AG10803 (cell line): ENCODE data around the gene RPL22L1.
A peak's percentile ranks its signal among the peaks of the same experiment; 100 is the strongest.

ENCODE experiments used
- DNase-seq: peaks from one replicate; pipeline ENCODE4 v3.0.0; 2010; ENCODE audit warnings: low read depth
- H3K4me3 ChIP-seq: 2 replicates; pipeline ENCODE4 v1.5.1; 2011; ENCODE audit warnings: mild to moderate bottlenecking, low read length, control low read depth
- TF ChIP-seq, protein P1 (sequence below): conservative IDR thresholded peaks from 2 replicates; pipeline ENCODE4 v1.5.1; 2011; ENCODE audit warnings: mild to moderate bottlenecking, low read length, control low read depth, inconsistent platforms

RPL22L1 gene

DNA sequence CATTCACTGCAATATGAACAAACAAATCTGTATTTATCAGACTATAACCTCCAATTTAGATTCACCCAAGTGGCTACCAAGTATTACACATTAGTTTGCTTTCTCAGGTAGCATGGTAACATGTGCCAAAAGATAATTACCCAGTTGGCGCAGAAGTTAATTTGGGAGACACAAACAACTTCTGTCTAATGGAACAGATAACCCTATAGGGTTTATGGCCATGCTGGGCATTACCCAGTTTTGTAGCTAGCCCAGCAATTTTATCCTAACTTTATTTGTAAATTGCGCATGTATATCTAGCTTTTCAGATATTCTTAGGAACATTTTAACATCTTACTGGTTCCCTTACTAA lies 780 bp downstream of the RPL22L1 start:
- TF ChIP-seq, protein P1, sequence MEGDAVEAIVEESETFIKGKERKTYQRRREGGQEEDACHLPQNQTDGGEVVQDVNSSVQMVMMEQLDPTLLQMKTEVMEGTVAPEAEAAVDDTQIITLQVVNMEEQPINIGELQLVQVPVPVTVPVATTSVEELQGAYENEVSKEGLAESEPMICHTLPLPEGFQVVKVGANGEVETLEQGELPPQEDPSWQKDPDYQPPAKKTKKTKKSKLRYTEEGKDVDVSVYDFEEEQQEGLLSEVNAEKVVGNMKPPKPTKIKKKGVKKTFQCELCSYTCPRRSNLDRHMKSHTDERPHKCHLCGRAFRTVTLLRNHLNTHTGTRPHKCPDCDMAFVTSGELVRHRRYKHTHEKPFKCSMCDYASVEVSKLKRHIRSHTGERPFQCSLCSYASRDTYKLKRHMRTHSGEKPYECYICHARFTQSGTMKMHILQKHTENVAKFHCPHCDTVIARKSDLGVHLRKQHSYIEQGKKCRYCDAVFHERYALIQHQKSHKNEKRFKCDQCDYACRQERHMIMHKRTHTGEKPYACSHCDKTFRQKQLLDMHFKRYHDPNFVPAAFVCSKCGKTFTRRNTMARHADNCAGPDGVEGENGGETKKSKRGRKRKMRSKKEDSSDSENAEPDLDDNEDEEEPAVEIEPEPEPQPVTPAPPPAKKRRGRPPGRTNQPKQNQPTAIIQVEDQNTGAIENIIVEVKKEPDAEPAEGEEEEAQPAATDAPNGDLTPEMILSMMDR = no peak
- peak overlapping the region; percentile 91 for H3K4me3 ChIP-seq
- no peak for DNase-seq

DNA sequence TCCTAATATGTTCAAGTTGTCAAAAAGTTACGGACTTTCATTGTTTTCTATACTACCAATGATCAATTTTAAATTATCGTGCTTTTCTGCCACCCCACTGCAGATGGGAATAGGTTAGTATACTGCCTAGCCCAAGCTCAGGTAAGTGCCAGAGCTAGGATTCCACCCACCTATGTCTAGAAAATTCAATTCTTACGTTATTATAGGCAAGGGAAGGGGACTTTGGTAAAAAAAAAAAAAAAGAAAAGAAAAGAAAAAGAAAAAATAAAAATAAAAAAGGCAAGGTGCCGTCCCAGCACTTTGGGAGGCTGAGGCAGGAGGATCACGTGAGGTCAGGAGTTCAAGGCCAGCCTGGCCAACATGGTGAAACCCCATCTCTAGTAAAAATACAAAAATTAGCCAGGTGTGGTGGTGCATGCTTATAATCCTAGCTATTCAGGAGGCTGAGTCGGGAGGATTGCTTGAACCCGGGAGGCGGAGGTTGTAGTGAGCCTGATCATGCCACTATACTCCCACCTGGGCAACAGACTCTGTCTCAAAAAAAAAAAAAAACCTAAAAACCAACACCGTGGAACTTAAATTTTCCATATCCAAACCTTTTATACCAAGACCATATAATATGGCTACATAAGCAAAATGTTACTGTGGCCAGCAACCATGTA lies 1.3 kb downstream of the RPL22L1 start:
- no peak for DNase-seq
- peak overlapping the region; percentile 91 for H3K4me3 ChIP-seq
- TF ChIP-seq, protein P1 = no peak

DNA sequence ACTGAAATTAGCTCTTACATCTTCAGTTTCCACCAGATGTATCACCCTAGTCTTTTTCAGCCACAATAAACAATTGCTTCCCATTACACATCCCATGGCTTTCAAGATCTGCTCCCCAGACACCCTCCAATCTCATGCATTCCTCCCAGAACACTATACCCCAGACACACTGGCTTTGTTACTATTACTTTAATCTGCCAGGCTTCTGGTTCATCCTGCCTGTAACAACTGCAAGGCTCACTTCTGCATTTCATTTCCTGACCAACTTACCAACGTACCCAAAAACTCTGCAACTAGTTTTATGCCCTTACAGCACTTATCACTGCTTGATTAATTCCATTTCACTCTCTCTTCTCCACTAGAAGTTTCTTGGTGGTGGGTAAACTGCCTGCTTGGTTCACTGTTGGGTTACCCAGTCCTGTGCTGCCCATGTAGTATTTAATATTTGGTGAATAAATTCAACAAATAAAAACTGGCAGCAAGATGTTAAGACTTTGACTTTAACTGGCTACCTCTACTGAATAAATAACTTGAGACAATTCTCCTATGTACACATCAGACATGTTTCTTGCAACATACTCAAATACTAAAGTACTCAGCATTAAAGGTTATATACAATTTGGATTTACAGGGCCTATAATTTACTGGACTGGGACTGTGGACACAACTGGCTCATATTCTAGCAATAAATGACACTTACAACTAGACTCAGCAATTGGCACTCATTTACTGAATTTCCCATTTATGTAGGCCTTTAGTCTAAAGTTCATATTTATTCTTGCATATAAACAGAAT lies 2.7 kb downstream of the RPL22L1 start:
- DNase-seq = no peak
- TF ChIP-seq, protein P1 = no peak
- H3K4me3 ChIP-seq = no peak overlapping the region; the same call in 1 of the 2 replicates

DNA sequence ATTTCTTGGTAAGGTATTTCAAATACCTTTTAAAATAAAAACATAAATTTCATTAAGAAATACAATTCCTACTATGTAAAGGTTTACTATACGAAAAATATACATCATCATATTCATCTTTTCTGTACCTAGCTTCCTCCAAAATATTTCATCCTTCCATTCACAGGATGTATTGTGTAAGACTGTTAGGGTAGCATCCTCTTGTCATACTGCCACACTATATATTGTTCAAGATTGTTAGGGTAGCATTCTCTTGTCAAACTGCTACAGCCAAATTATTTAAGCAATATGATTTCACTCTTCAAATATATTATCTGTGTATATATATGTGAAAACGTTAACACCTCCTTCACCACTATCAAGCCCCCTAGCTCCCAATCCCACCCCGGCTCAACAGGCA lies 3.5 kb downstream of the RPL22L1 start:
- no peak overlapping the region for H3K4me3 ChIP-seq
- TF ChIP-seq, protein P1 = no peak

DNA sequence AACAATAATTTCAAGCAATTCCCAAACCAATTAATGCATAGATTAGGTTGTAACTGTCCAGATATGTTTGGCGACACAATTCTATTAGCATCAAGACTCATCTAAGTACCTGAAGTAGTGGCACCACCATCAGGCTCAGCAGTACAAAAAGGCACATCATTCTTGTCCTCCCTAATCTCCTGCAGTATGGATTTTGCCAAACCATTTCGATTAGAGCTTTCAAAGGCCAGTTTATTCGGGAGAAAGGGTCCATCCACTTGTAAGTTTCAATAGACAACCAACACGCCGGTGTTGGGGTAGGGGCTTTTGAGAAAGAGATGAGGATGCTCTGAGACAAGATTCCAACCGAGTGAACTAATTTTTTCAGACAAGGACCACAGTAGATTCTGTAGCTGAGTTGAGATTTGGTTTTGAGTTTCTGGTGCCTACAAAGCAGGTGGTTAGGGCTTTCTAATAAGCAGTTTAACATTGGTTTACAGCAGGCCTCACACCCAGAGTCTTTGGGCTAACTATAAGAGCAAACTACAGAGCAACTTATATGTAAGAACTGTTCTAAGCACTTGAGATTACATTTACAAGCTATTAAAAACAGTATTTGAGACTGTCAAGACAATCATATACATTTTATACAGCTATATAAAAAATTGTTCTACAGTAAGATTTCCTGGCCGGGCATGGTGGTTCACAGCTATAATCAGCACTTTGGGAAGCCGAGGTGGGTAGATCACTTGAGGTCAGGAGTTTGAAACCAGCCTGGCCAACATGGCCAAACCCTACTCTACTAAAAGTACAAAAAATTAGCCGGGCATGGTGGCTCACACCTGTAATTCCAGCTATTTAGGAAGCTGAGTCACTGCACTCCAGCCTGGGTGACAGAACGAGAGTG lies 4.5 kb downstream of the RPL22L1 start:
- TF ChIP-seq, protein P1 = no peak
- DNase-seq = no peak
- no peak overlapping the region for H3K4me3 ChIP-seq

More for the DNA sequence above, 3.5 kb downstream of the RPL22L1 start:
- no peak for DNase-seq

DNA sequence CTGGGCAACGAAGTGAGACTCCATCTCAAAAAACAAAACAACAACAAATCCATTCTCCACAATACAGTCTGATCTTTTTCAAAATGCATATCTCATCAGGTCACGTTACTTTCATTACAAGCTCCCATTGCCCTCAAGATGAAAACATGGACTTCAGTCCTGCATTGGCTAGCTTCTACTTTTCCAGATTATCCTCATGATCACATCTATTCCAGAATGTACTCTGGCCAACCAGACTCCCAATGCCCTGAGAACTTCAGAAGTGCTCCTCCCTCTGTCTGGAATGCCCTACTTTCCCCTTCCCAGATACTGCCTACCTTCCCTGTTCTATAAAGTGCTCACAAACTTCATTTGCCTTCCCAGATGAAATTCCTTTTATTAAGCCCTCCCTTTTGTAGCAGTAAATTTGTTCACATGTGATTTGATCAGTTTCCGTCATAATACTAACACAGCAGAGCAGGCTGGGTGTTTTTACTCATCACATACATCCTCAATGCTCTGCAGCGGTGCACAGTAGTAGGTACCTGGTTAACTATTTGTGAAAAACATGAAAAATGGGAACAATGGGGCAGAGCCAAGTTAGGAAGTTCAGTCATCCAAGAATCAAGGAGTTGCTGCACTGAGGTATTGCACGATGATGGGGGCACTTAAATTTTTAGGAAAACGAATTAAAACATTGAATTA lies 5.3 kb downstream of the RPL22L1 start:
- H3K4me3 ChIP-seq = no peak overlapping the region
- DNase-seq = no peak
- TF ChIP-seq, protein P1 = no peak
